Osteoblast (primary cell): ENCODE data around the gene FLCN. TPM values are rescaled to one million over a fixed set of nuclear protein-coding genes. Genes with fewer than 3 reads are reported as not detected.

Experiments
- DNase-seq: peaks from one replicate; pipeline ENCODE4 v3.0.0; 2011; ENCODE audit warnings: low spot score, mixed read lengths; ENCODE audit not compliant: insufficient read length; ENCODE audit errors: missing footprints
- H2AFZ ChIP-seq: 2 replicates; pipeline ENCODE4 v1.6.0; 2011; ENCODE audit warnings: mild to moderate bottlenecking, low read length
- H3K27ac ChIP-seq: 2 replicates; pipeline ENCODE4 v1.5.1; 2011; ENCODE audit warnings: mild to moderate bottlenecking, low read depth, low read length, moderate library complexity
- H3K27me3 ChIP-seq: 2 replicates; pipeline ENCODE4 v1.6.0; 2012; ENCODE audit warnings: mild to moderate bottlenecking, control low read depth, inconsistent platforms, low read length, moderate library complexity; ENCODE audit not compliant: insufficient read depth
- H3K36me3 ChIP-seq: 2 replicates; pipeline ENCODE4 v1.5.1; 2011; ENCODE audit warnings: mild to moderate bottlenecking, low read length, control low read depth, moderate library complexity; ENCODE audit not compliant: insufficient read depth
- H3K4me1 ChIP-seq: 2 replicates; pipeline ENCODE4 v1.5.1; 2011; ENCODE audit warnings: mild to moderate bottlenecking, low read length, control low read depth, moderate library complexity; ENCODE audit not compliant: insufficient read depth
- H3K4me2 ChIP-seq: 2 replicates; pipeline ENCODE4 v1.6.0; 2011; ENCODE audit warnings: mild to moderate bottlenecking, low read length; ENCODE audit not compliant: insufficient read depth
- H3K4me3 ChIP-seq: fragments of 200-600 bp; sonication (generic); 3 replicates; pipeline ENCODE4 v1.5.1; 2012; ENCODE audit warnings: mild to moderate bottlenecking, low read length, inconsistent platforms; ENCODE audit not compliant: insufficient read depth
- H3K79me2 ChIP-seq: 2 replicates; pipeline ENCODE4 v1.6.0; 2012; ENCODE audit warnings: mild to moderate bottlenecking, low read length, control low read depth, inconsistent platforms; ENCODE audit not compliant: insufficient read depth
- H3K9me3 ChIP-seq: 2 replicates; pipeline ENCODE4 v1.5.1; 2011; ENCODE audit warnings: low read depth, low read length, control low read depth
- H4K20me1 ChIP-seq: 2 replicates; pipeline ENCODE4 v1.6.0; 2012; ENCODE audit warnings: mild to moderate bottlenecking, low read length, control low read depth; ENCODE audit not compliant: insufficient read depth
- CTCF ChIP-seq: IDR thresholded peaks from 2 replicates; pipeline ENCODE4 v1.5.1; 2011; ENCODE audit warnings: mild to moderate bottlenecking, low read depth, low read length, moderate library complexity; ENCODE audit errors: extremely low read depth
- total RNA-seq: library from RNA; depleted of rRNA; stranded (reverse); fragments of >200 nt; gene quantifications from 2 replicates; pipeline ENCODE4 v1.2.3, GENCODE V29; 2012

Gene FLCN
- total RNA-seq, 1 donor: 174 TPM

GRCh38 chr17:17236295-17237025 lies 508 bp downstream of the FLCN start:
- TF ChIP-seq CTCF: no peak
- H2AFZ ChIP-seq: peak overlapping the region; percentile 100
- H3K36me3 ChIP-seq: peaks cover 15% of the 10 kb centered on the region
- H3K4me1 ChIP-seq: peaks cover 17% of the 10 kb centered on the region
- peaks cover 54% of the 10 kb centered on the region for H3K79me2 ChIP-seq
- peak overlapping the region; percentile 95 for H3K4me2 ChIP-seq
- H3K27ac ChIP-seq: peak overlapping the region; percentile 100
- H4K20me1 ChIP-seq: peaks cover 20% of the 10 kb centered on the region
- no peaks in the 10 kb centered on the region for H3K9me3 ChIP-seq
- DNase-seq: peak; percentile 93
- H3K4me3 ChIP-seq: peak overlapping the region; percentile 98
- H3K27me3 ChIP-seq: no peaks in the 10 kb centered on the region

DNA sequence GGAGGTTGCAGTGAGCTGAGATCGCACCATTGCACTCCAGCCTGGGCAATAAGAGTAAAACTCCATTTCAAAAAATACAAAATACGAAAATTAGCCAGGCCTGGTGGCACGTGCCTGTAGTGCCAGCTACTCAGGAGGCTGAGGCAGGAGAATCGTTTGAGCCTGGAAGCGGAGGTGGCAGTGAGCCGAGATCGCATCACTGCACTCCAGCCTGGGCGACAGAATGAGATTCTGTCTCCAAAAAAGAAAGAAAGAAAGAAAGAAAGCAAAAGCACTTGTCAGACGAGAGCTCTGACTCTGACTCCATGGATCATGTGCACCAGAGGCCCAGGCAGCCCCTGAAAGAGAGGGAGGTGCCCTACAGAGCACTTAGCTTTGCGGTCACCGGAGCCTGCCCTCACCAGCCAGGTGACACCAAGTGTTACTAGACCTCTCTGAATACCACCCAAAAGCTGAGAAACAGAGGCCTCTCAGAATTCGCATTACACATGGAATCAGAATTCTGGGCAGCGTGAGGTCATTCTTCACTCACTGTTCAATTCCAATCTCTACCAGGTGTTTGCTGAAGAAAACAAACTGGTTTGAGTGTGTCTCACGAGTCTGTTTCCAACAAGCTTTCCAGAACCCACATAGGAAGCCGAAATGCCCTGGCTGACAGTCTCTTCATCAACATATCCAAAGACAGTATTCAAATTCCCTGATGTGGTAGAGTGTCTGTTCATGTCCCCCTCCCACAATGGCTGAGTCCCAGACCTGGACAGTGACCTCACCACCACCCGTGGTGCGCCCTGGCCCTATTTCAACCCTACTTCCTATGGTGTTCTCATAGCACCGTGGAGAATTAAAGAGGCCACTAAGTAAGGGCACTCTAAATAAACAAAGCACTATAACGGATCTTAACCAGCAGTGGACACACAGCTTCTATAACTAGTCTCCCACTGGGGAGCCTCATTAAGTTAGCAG lies 1.5 kb downstream of the FLCN start:
- peak overlapping the region; percentile 95 for H3K4me2 ChIP-seq
- H3K27ac ChIP-seq: peak overlapping the region; percentile 100
- H2AFZ ChIP-seq: no peak overlapping the region
- H3K27me3 ChIP-seq: no peaks in the 10 kb centered on the region
- no peak for TF ChIP-seq CTCF
- peaks cover 17% of the 10 kb centered on the region for H3K4me1 ChIP-seq
- no peaks in the 10 kb centered on the region for H3K9me3 ChIP-seq
- H3K36me3 ChIP-seq: peaks cover 19% of the 10 kb centered on the region
- H4K20me1 ChIP-seq: peaks cover 20% of the 10 kb centered on the region
- DNase-seq: peak; percentile 82
- peaks cover 64% of the 10 kb centered on the region for H3K79me2 ChIP-seq
- peak overlapping the region; percentile 98 for H3K4me3 ChIP-seq

- H3K4me3 ChIP-seq: no peak overlapping the region
- no peak overlapping the region for H3K4me2 ChIP-seq
- TF ChIP-seq CTCF: no peak
- no peak overlapping the region for H3K27ac ChIP-seq
- no peaks in the 10 kb centered on the region for H3K27me3 ChIP-seq
- peaks cover 46% of the 10 kb centered on the region for H3K36me3 ChIP-seq
- peaks cover 14% of the 10 kb centered on the region for H3K4me1 ChIP-seq
- no peak overlapping the region for H2AFZ ChIP-seq
- H4K20me1 ChIP-seq: peaks cover 23% of the 10 kb centered on the region
- H3K79me2 ChIP-seq: peaks cover 95% of the 10 kb centered on the region
- no peaks in the 10 kb centered on the region for H3K9me3 ChIP-seq
- peak; percentile 38 for DNase-seq
Observed at GRCh38 chr17:17232303-17232621, 4.7 kb downstream of the FLCN start.
